B cell (primary cell): ENCODE results near the gene SHANK2. TPM values are rescaled to one million over a fixed set of nuclear protein-coding genes. Genes with fewer than 3 reads are reported as not detected.
A peak's percentile ranks its signal among the peaks of the same experiment; 100 is the strongest.

ENCODE experiments used
- ATAC-seq: fragments of 200-7000 bp; cut with Tn5 transposase; one replicate; pipeline ENCODE4 v1.10.0; 2021; ENCODE audit warnings: low read depth, mild to moderate bottlenecking, moderate number of reproducible peaks, moderate library complexity
- CTCF ChIA-PET: fragments of 350-600 bp; sonication (Branson Sonifier 250); formaldehyde crosslinking; loops from one replicate; lab custom pipeline; 2021; ENCODE audit warnings: antibody characterized with exemption, inconsistent platforms; lab: Charles Lee
- POLR2A ChIA-PET: fragments of 350-600 bp; sonication (Branson Sonifier 250); formaldehyde crosslinking; loops from one replicate; lab custom pipeline; 2021; ENCODE audit warnings: antibody characterized with exemption; lab: Charles Lee
- DNase-seq: peaks from one replicate; pipeline ENCODE4 v3.0.0; 2013
- H2AFZ ChIP-seq: 2 replicates; pipeline ENCODE4 v1.6.1; 2012; ENCODE audit warnings: mild to moderate bottlenecking, low read depth, low read length; ENCODE audit not compliant: insufficient read depth, poor library complexity, severe bottlenecking
- H3K27ac ChIP-seq, 2 donors: 1 replicate in 1 of 2; 2 replicates in 1 of 2; pipeline ENCODE4 v1.5.1; 2012 to 2013; ENCODE audit warnings: low read length in 2 of 2, mild to moderate bottlenecking in 2 of 2, moderate library complexity in 1 of 2
- H3K27me3 ChIP-seq, 4 experiments: fragments of 200-600 bp in 1 of 4; sonication (generic) in 1 of 4; replicated peaks in 1 of 4; 1 replicate in 2 of 4; 2 replicates in 2 of 4; pipeline versions ENCODE4 v1.6.1 to v1.7.0; 2013 to 2016; ENCODE audit warnings: low read length in 3 of 4, mild to moderate bottlenecking in 2 of 4, mixed read lengths in 1 of 4, moderate library complexity in 1 of 4; ENCODE audit not compliant: insufficient read depth in 4 of 4, control insufficient read depth in 3 of 4; ENCODE audit errors: control extremely low read depth in 1 of 4
- H3K36me3 ChIP-seq, 2 experiments: replicated peaks in 1 of 2; 1 replicate in 1 of 2; 2 replicates in 1 of 2; pipeline versions ENCODE4 v1.6.1 to v1.7.1; 2013; ENCODE audit warnings: low read length in 1 of 2; ENCODE audit not compliant: insufficient read depth in 2 of 2, control insufficient read depth in 1 of 2; ENCODE audit errors: control extremely low read depth in 1 of 2, extremely low read depth in 1 of 2
- H3K4me1 ChIP-seq, 2 donors: fragments of 200-600 bp in 1 of 2; sonication (generic) in 1 of 2; 1 replicate in 1 of 2; 2 replicates in 1 of 2; pipeline versions ENCODE4 v1.5.1 to v1.6.1; 2013 to 2017; ENCODE audit warnings: low read length in 2 of 2; ENCODE audit not compliant: control insufficient read depth in 2 of 2, insufficient read depth in 2 of 2
- H3K4me2 ChIP-seq: replicated peaks from 2 replicates; pipeline ENCODE3; 2012; ENCODE audit warnings: mild to moderate bottlenecking, low read depth, low read length; ENCODE audit not compliant: poor library complexity, severe bottlenecking
- H3K4me3 ChIP-seq, 5 experiments: fragments of 200-600 bp in 1 of 5; sonication (generic) in 1 of 5; 1 replicate in 3 of 5; 2 replicates in 2 of 5; pipeline versions ENCODE4 v1.5.1 to v1.7.0; 2011 to 2016; ENCODE audit warnings: low read length in 4 of 5, mild to moderate bottlenecking in 4 of 5, low read depth in 2 of 5, control low read depth in 1 of 5, moderate library complexity in 1 of 5; ENCODE audit not compliant: insufficient read depth in 1 of 5; ENCODE audit errors: control extremely low read depth in 1 of 5, extremely low read depth in 1 of 5
- H3K79me2 ChIP-seq: fragments of 200-600 bp; sonication (generic); one replicate; pipeline ENCODE4 v1.6.0; 2016; ENCODE audit warnings: low read length; ENCODE audit not compliant: control insufficient read depth, insufficient read depth
- H3K9ac ChIP-seq: fragments of 200-600 bp; sonication (generic); 2 replicates; pipeline ENCODE4 v1.6.1; 2017; ENCODE audit warnings: mild to moderate bottlenecking, low read length, moderate library complexity
- H3K9me3 ChIP-seq, 3 donors: one replicate each; pipeline versions ENCODE4 v1.6.1 to v1.7.1; 2013; ENCODE audit warnings: low read length in 2 of 3; ENCODE audit not compliant: control insufficient read depth in 2 of 3, insufficient read depth in 1 of 3; ENCODE audit errors: control extremely low read depth in 1 of 3
- H4K20me1 ChIP-seq: 2 replicates; pipeline ENCODE4 v1.6.0; 2012; ENCODE audit warnings: mild to moderate bottlenecking, low read length; ENCODE audit not compliant: insufficient read depth, control insufficient read depth, poor library complexity, severe bottlenecking
- H3K27ac Mint-ChIP-seq: one replicate; pipeline ENCODE4 v1.8.0; 2021; ENCODE audit warnings: mixed read lengths
- H3K27me3 Mint-ChIP-seq: one replicate; pipeline ENCODE4 v1.8.0; 2021; ENCODE audit warnings: mixed read lengths
- H3K4me1 Mint-ChIP-seq: one replicate; pipeline ENCODE4 v1.8.0; 2021; ENCODE audit warnings: mixed read lengths
- H3K4me3 Mint-ChIP-seq: one replicate; pipeline ENCODE4 v1.8.0; 2021; ENCODE audit warnings: mixed read lengths
- H3K9me3 Mint-ChIP-seq: one replicate; pipeline ENCODE4 v1.8.0; 2022; ENCODE audit warnings: mixed read lengths; ENCODE audit not compliant: insufficient read depth
- EZH2 ChIP-seq: IDR thresholded peaks from 2 replicates; pipeline ENCODE4 v1.6.1; 2012; ENCODE audit warnings: borderline replicate concordance, low read depth, mild to moderate bottlenecking, moderate library complexity, low read length; ENCODE audit not compliant: insufficient read depth, poor library complexity, severe bottlenecking
- WGBS: methylation state at CpG from one replicate; pipeline ENCODE4 v1.1.5; 2013; ENCODE audit warnings: missing lambda C conversion rate; ENCODE audit not compliant: insufficient coverage; 5-methylcytosine and 5-hydroxymethylcytosine counted together
- intact Hi-C: fragments of 100-400 bp; cut with micrococcal nuclease; formaldehyde crosslinking; loops from one replicate; pipeline ENCODE4 v1.10.0; 2022
- polyA minus RNA-seq: library from RNA; depleted of rRNA, polyadenylated mRNA; stranded (reverse); fragments of >200 nt; gene quantifications from 2 replicates; pipeline ENCODE4 v1.2.3, GENCODE V29; 2012
- polyA plus RNA-seq: library from polyadenylated mRNA; depleted of rRNA; stranded (reverse); fragments of >200 nt; gene quantifications from 2 replicates; pipeline ENCODE4 v1.2.3, GENCODE V29; 2012
- total RNA-seq, 2 donors: library from RNA; stranded (reverse); fragments of 120-200 nt in 1 of 2; gene quantifications; 1 replicate in 1 of 2; 2 replicates in 1 of 2; pipeline versions ENCODE4 v1.2.3 to v1.2.4, GENCODE V29; 2013 to 2022
- TF ChIP-seq, protein P1 (sequence below): fragments of 200-600 bp; IDR thresholded peaks from one replicate; pipeline ENCODE4 v1.8.0; 2022; ENCODE audit warnings: antibody characterized with exemption, mild to moderate bottlenecking

The SHANK2 gene
- total RNA-seq (0.07 and 0.19 TPM in 2 replicates), polyA plus RNA-seq (0.28 TPM in 1 of 2 replicates, not detected in the other), polyA minus RNA-seq (0.77 and 0.78 TPM in 2 replicates)
- total RNA-seq (2013), result 0.37 TPM

DNA sequence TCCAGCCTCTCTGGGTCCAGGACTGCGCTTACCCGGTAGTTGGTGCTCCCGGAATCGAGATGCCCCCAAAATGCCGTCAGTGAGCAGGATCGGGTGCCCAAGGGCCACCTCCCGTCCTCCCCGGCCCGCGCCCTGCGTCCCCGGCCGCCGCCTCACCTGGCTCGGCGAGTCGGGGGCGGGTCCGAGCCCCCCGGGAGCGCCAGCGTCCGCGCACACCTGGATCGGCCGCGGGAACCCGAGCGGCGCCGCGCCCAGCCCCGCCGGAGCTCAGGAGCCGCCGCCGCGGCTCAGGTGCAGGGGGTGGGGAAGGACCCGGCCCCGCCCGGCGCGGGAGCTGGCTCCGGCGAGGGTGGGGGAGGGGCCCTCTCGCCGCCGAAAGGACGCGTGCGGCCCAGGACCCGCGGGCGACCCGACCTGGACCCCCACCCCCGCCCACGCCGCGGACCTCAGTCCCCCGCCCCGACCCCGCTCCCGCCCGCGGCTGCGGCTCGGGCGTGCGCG lies at the start of gene SHANK2:
SHANK2 (minus strand) TSS at position 309 of the 501 bp plus-strand sequence. CDS start 105,251 bp downstream, outside the sequence.
- H3K4me3 Mint-ChIP-seq, result peak within 1 kb of the TSS; percentile 77
- POLR2A ChIA-PET, result no interaction called here
- CTCF ChIA-PET, result no interaction called here
- Histone ChIP-seq H3K4me3 (peak within 1 kb of the TSS in 4 of 5 experiments; percentile 29 to 58 (median 39)), H3K4me2 (peak within 1 kb of the TSS; percentile 92), H4K20me1 (no peaks in the 10 kb centered on the region), H3K4me1 (peaks cover 30 to 34% of the 10 kb centered on the region in 2 donors), H3K9ac (peak within 1 kb of the TSS; percentile 55), H3K27ac (no peak within 1 kb of the TSS), H3K79me2 (no peaks in the 10 kb centered on the region), H3K9me3 (peaks cover 0 to 12% (median 0%) of the 10 kb centered on the region in 3 donors), H2AFZ (peak within 1 kb of the TSS; percentile 58), H3K36me3 (no peaks in the 10 kb centered on the region), H3K27me3 (peaks cover 0 to 62% (median 42%) of the 10 kb centered on the region in 4 experiments)
- peak within 1 kb of the TSS; percentile 38 for H3K27ac Mint-ChIP-seq
- TF ChIP-seq, protein P1, sequence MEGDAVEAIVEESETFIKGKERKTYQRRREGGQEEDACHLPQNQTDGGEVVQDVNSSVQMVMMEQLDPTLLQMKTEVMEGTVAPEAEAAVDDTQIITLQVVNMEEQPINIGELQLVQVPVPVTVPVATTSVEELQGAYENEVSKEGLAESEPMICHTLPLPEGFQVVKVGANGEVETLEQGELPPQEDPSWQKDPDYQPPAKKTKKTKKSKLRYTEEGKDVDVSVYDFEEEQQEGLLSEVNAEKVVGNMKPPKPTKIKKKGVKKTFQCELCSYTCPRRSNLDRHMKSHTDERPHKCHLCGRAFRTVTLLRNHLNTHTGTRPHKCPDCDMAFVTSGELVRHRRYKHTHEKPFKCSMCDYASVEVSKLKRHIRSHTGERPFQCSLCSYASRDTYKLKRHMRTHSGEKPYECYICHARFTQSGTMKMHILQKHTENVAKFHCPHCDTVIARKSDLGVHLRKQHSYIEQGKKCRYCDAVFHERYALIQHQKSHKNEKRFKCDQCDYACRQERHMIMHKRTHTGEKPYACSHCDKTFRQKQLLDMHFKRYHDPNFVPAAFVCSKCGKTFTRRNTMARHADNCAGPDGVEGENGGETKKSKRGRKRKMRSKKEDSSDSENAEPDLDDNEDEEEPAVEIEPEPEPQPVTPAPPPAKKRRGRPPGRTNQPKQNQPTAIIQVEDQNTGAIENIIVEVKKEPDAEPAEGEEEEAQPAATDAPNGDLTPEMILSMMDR, result no peak
- TF ChIP-seq EZH2, result no peak
- DNase-seq, result no peak
- 2% methylated on average over 67 of the region's 70 CpGs for WGBS
- intact Hi-C loops, result loop anchor here (2.0 to 10.0 kb wide), 2 partner anchors 122 to 200 kb away; partner anchors contain the start of gene NADSYN1
- H3K9me3 Mint-ChIP-seq, result no peaks in the 10 kb centered on the region
- H3K4me1 Mint-ChIP-seq, result peaks cover 21% of the 10 kb centered on the region
- H3K27me3 Mint-ChIP-seq, result peaks cover 59% of the 10 kb centered on the region
- no peak for ATAC-seq

DNA sequence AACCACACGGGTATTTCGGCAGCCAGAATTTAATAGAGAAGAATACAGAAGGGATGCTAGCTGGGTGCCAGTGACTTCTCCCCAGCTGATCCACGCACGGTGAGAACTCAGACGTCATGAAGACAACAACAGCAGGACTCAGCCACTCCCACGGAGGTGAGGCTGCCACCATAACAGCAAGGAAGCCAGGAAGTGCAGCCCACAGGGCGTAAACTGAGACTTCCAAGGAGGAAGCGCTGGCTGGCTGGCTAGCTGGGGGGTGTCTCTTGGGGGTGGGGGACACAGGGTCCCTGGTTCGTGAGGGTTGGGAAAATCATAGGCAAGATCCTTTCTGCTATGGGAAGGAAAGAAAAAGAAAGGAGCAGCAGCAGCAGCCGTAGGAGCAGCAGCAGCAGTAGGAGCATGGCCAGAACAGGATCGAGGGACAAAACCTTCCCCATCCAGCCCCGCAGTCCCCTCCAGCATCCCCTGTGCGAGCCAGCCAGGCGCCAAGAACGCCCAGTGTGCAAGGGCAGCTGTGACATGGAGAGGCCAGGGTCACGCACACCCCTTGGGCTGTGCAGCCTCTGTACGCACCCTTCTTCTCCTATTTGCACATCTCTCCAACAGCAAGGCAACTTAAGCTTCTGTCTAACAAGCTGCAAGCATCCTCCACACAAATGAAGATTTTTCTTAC lies 49.6 kb upstream of the SHANK2 start:
- no peaks in the 10 kb centered on the region for H3K79me2 ChIP-seq
- no peaks in the 10 kb centered on the region for H3K36me3 ChIP-seq
- Mint-ChIP-seq H3K27me3 (peaks cover 42% of the 10 kb centered on the region), H3K9me3 (peaks cover 3% of the 10 kb centered on the region), H3K27ac (no peak overlapping the region), H3K4me3 (no peak overlapping the region), H3K4me1 (no peaks in the 10 kb centered on the region)
- ChIA-PET POLR2A (no interaction called here), CTCF (no interaction called here)
- 57% methylated on average over 15 of the region's 17 CpGs for WGBS
- peaks cover 0 to 4% (median 0%) of the 10 kb centered on the region in 3 donors for H3K9me3 ChIP-seq
- no peak overlapping the region for H3K27ac ChIP-seq
- no peak overlapping the region for H3K9ac ChIP-seq
- peaks cover 0 to 10% (median 0%) of the 10 kb centered on the region in 4 experiments for H3K27me3 ChIP-seq
- no peaks in the 10 kb centered on the region for H3K4me1 ChIP-seq
- ATAC-seq, result no peak
- intact Hi-C loops, result no loop called here
- H2AFZ ChIP-seq, result no peak overlapping the region
- no peak overlapping the region for H3K4me3 ChIP-seq
- H3K4me2 ChIP-seq, result no peak overlapping the region
- no peaks in the 10 kb centered on the region for H4K20me1 ChIP-seq
- TF ChIP-seq, protein P1, result no peak
- TF ChIP-seq EZH2, result no peak
- no peak for DNase-seq
